B cell (primary cell): ENCODE data around the gene RPL37A. TPM values are rescaled to one million over a fixed set of nuclear protein-coding genes. Genes with fewer than 3 reads are reported as not detected.

ENCODE experiments used
- ATAC-seq: fragments of 200-7000 bp; cut with Tn5 transposase; one replicate; pipeline ENCODE4 v1.10.0; 2021; ENCODE audit warnings: low read depth, mild to moderate bottlenecking, moderate number of reproducible peaks, moderate library complexity
- CTCF ChIA-PET: fragments of 350-600 bp; sonication (Branson Sonifier 250); formaldehyde crosslinking; loops from one replicate; lab custom pipeline; 2021; ENCODE audit warnings: antibody characterized with exemption, inconsistent platforms; lab: Charles Lee
- POLR2A ChIA-PET: fragments of 350-600 bp; sonication (Branson Sonifier 250); formaldehyde crosslinking; loops from one replicate; lab custom pipeline; 2021; ENCODE audit warnings: antibody characterized with exemption; lab: Charles Lee
- DNase-seq: peaks from one replicate; pipeline ENCODE4 v3.0.0; 2013
- H2AFZ ChIP-seq: 2 replicates; pipeline ENCODE4 v1.6.1; 2012; ENCODE audit warnings: mild to moderate bottlenecking, low read depth, low read length; ENCODE audit not compliant: insufficient read depth, poor library complexity, severe bottlenecking
- H3K27ac ChIP-seq, 2 donors: 1 replicate in 1 of 2; 2 replicates in 1 of 2; pipeline ENCODE4 v1.5.1; 2012 to 2013; ENCODE audit warnings: low read length in 2 of 2, mild to moderate bottlenecking in 2 of 2, moderate library complexity in 1 of 2
- H3K27me3 ChIP-seq, 4 experiments: fragments of 200-600 bp in 1 of 4; sonication (generic) in 1 of 4; replicated peaks in 1 of 4; 1 replicate in 2 of 4; 2 replicates in 2 of 4; pipeline versions ENCODE4 v1.6.1 to v1.7.0; 2013 to 2016; ENCODE audit warnings: low read length in 3 of 4, mild to moderate bottlenecking in 2 of 4, mixed read lengths in 1 of 4, moderate library complexity in 1 of 4; ENCODE audit not compliant: insufficient read depth in 4 of 4, control insufficient read depth in 3 of 4; ENCODE audit errors: control extremely low read depth in 1 of 4
- H3K36me3 ChIP-seq, 2 experiments: replicated peaks in 1 of 2; 1 replicate in 1 of 2; 2 replicates in 1 of 2; pipeline versions ENCODE4 v1.6.1 to v1.7.1; 2013; ENCODE audit warnings: low read length in 1 of 2; ENCODE audit not compliant: insufficient read depth in 2 of 2, control insufficient read depth in 1 of 2; ENCODE audit errors: control extremely low read depth in 1 of 2, extremely low read depth in 1 of 2
- H3K4me1 ChIP-seq, 2 donors: fragments of 200-600 bp in 1 of 2; sonication (generic) in 1 of 2; 1 replicate in 1 of 2; 2 replicates in 1 of 2; pipeline versions ENCODE4 v1.5.1 to v1.6.1; 2013 to 2017; ENCODE audit warnings: low read length in 2 of 2; ENCODE audit not compliant: control insufficient read depth in 2 of 2, insufficient read depth in 2 of 2
- H3K4me2 ChIP-seq: replicated peaks from 2 replicates; pipeline ENCODE3; 2012; ENCODE audit warnings: mild to moderate bottlenecking, low read depth, low read length; ENCODE audit not compliant: poor library complexity, severe bottlenecking
- H3K4me3 ChIP-seq, 5 experiments: fragments of 200-600 bp in 1 of 5; sonication (generic) in 1 of 5; 1 replicate in 3 of 5; 2 replicates in 2 of 5; pipeline versions ENCODE4 v1.5.1 to v1.7.0; 2011 to 2016; ENCODE audit warnings: low read length in 4 of 5, mild to moderate bottlenecking in 4 of 5, low read depth in 2 of 5, control low read depth in 1 of 5, moderate library complexity in 1 of 5; ENCODE audit not compliant: insufficient read depth in 1 of 5; ENCODE audit errors: control extremely low read depth in 1 of 5, extremely low read depth in 1 of 5
- H3K79me2 ChIP-seq: fragments of 200-600 bp; sonication (generic); one replicate; pipeline ENCODE4 v1.6.0; 2016; ENCODE audit warnings: low read length; ENCODE audit not compliant: control insufficient read depth, insufficient read depth
- H3K9ac ChIP-seq: fragments of 200-600 bp; sonication (generic); 2 replicates; pipeline ENCODE4 v1.6.1; 2017; ENCODE audit warnings: mild to moderate bottlenecking, low read length, moderate library complexity
- H3K9me3 ChIP-seq, 3 donors: one replicate each; pipeline versions ENCODE4 v1.6.1 to v1.7.1; 2013; ENCODE audit warnings: low read length in 2 of 3; ENCODE audit not compliant: control insufficient read depth in 2 of 3, insufficient read depth in 1 of 3; ENCODE audit errors: control extremely low read depth in 1 of 3
- H4K20me1 ChIP-seq: 2 replicates; pipeline ENCODE4 v1.6.0; 2012; ENCODE audit warnings: mild to moderate bottlenecking, low read length; ENCODE audit not compliant: insufficient read depth, control insufficient read depth, poor library complexity, severe bottlenecking
- H3K27ac Mint-ChIP-seq: one replicate; pipeline ENCODE4 v1.8.0; 2021; ENCODE audit warnings: mixed read lengths
- H3K27me3 Mint-ChIP-seq: one replicate; pipeline ENCODE4 v1.8.0; 2021; ENCODE audit warnings: mixed read lengths
- H3K4me1 Mint-ChIP-seq: one replicate; pipeline ENCODE4 v1.8.0; 2021; ENCODE audit warnings: mixed read lengths
- H3K4me3 Mint-ChIP-seq: one replicate; pipeline ENCODE4 v1.8.0; 2021; ENCODE audit warnings: mixed read lengths
- H3K9me3 Mint-ChIP-seq: one replicate; pipeline ENCODE4 v1.8.0; 2022; ENCODE audit warnings: mixed read lengths; ENCODE audit not compliant: insufficient read depth
- EZH2 ChIP-seq: IDR thresholded peaks from 2 replicates; pipeline ENCODE4 v1.6.1; 2012; ENCODE audit warnings: borderline replicate concordance, low read depth, mild to moderate bottlenecking, moderate library complexity, low read length; ENCODE audit not compliant: insufficient read depth, poor library complexity, severe bottlenecking
- WGBS: methylation state at CpG from one replicate; pipeline ENCODE4 v1.1.5; 2013; ENCODE audit warnings: missing lambda C conversion rate; ENCODE audit not compliant: insufficient coverage; 5-methylcytosine and 5-hydroxymethylcytosine counted together
- intact Hi-C: fragments of 100-400 bp; cut with micrococcal nuclease; formaldehyde crosslinking; loops from one replicate; pipeline ENCODE4 v1.10.0; 2022
- polyA plus RNA-seq: library from polyadenylated mRNA; depleted of rRNA; stranded (reverse); fragments of >200 nt; gene quantifications from 2 replicates; pipeline ENCODE4 v1.2.3, GENCODE V29; 2012
- total RNA-seq, 2 donors: library from RNA; stranded (reverse); fragments of 120-200 nt in 1 of 2; gene quantifications; 1 replicate in 1 of 2; 2 replicates in 1 of 2; pipeline versions ENCODE4 v1.2.3 to v1.2.4, GENCODE V29; 2013 to 2022
- TF ChIP-seq, protein P1 (sequence below): fragments of 200-600 bp; IDR thresholded peaks from one replicate; pipeline ENCODE4 v1.8.0; 2022; ENCODE audit warnings: antibody characterized with exemption, mild to moderate bottlenecking

The RPL37A gene
- total and polyA plus RNA-seq, 2 donors (not counting 1 experiment from before 2014, with no cell fraction given): 1,571 to 3,456 TPM

DNA sequence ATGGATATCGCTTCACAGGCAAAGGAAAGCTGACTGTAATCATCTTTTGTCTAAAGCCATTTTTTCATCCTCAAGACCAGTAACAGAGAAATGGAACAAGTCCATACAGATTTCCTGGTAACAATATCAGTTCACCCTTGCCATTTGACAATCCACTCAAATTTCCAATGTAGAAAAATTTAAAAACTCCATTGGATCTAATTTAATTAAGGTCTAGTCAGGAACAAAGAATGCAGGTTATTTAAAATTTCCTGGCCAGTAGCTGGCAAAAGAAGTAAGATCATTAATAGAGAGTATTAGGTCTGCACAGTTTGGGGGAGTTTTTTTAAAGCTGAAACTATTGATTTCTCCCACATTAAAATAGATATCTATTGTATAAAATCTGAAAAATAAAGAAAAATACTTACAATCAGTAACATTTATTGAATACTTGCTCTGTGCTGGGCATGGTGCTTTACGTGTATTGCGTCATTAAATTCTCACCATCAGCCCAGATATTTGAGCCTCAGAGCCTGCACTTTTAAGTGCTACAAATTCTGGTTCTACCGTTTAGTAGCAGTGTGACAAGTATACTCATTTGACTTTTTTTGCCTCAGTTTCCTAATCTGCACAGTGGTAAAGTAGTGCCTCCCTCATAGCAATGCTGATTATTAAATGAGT lies 44.6 kb upstream of the RPL37A start:
- ChIA-PET POLR2A (no interaction called here), CTCF (no interaction called here)
- Histone ChIP-seq H2AFZ (no peak overlapping the region), H4K20me1 (no peaks in the 10 kb centered on the region), H3K79me2 (no peaks in the 10 kb centered on the region), H3K36me3 (peaks cover 2 to 60% of the 10 kb centered on the region in 2 experiments), H3K4me1 (no peaks in the 10 kb centered on the region), H3K4me2 (no peak overlapping the region), H3K9ac (no peak overlapping the region), H3K27ac (no peak overlapping the region), H3K9me3 (no peaks in the 10 kb centered on the region), H3K27me3 (no peaks in the 10 kb centered on the region), H3K4me3 (no peak overlapping the region)
- intact Hi-C loops: no loop called here
- H3K27me3 Mint-ChIP-seq: no peaks in the 10 kb centered on the region
- no peak for TF ChIP-seq EZH2
- TF ChIP-seq, protein P1, sequence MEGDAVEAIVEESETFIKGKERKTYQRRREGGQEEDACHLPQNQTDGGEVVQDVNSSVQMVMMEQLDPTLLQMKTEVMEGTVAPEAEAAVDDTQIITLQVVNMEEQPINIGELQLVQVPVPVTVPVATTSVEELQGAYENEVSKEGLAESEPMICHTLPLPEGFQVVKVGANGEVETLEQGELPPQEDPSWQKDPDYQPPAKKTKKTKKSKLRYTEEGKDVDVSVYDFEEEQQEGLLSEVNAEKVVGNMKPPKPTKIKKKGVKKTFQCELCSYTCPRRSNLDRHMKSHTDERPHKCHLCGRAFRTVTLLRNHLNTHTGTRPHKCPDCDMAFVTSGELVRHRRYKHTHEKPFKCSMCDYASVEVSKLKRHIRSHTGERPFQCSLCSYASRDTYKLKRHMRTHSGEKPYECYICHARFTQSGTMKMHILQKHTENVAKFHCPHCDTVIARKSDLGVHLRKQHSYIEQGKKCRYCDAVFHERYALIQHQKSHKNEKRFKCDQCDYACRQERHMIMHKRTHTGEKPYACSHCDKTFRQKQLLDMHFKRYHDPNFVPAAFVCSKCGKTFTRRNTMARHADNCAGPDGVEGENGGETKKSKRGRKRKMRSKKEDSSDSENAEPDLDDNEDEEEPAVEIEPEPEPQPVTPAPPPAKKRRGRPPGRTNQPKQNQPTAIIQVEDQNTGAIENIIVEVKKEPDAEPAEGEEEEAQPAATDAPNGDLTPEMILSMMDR: no peak
- DNase-seq (no peak), ATAC-seq (no peak)
- 100% methylated on average over 3 of the region's 4 CpGs for WGBS
- H3K27ac Mint-ChIP-seq: no peak overlapping the region
- no peaks in the 10 kb centered on the region for H3K9me3 Mint-ChIP-seq
- no peaks in the 10 kb centered on the region for H3K4me1 Mint-ChIP-seq
- no peak overlapping the region for H3K4me3 Mint-ChIP-seq

DNA sequence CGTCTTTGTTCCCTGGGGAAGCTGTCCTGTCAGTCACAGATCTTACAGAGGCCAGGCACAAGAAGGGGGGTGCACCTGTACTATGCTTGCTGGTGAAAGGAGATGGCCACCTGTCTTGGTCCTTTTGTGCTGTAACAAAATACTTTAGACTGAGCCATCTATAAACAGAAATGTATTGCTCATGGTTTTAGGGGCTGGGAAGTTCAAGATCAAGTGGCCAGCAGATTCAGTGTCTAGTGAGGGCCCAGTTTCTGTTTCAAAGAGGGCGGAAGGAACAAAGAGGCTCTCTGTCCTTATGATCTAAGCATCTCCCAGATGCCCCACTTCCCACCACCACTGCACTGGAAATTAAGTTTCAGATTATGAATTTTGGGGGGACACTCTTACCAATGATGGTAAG lies 35.5 kb upstream of the RPL37A start:
- no peaks in the 10 kb centered on the region for H3K4me1 ChIP-seq
- ChIA-PET POLR2A (no interaction called here), CTCF (no interaction called here)
- H3K4me3 ChIP-seq: no peak overlapping the region
- Mint-ChIP-seq H3K27me3 (no peaks in the 10 kb centered on the region), H3K27ac (no peak overlapping the region), H3K4me1 (no peaks in the 10 kb centered on the region), H3K4me3 (no peak overlapping the region), H3K9me3 (no peaks in the 10 kb centered on the region)
- H2AFZ ChIP-seq: no peak overlapping the region
- H3K9ac ChIP-seq: no peak overlapping the region
- no peaks in the 10 kb centered on the region for H3K79me2 ChIP-seq
- ATAC-seq: no peak
- TF ChIP-seq EZH2: no peak
- TF ChIP-seq, protein P1: no peak
- DNase-seq: no peak
- 88% methylated on average over 1 of the region's 2 CpGs for whole genome bisulfite sequencing
- intact Hi-C loops: no loop called here
- no peaks in the 10 kb centered on the region for H4K20me1 ChIP-seq
- H3K36me3 ChIP-seq: peaks cover 8 to 20% of the 10 kb centered on the region in 2 experiments
- H3K9me3 ChIP-seq: no peaks in the 10 kb centered on the region
- H3K4me2 ChIP-seq: no peak overlapping the region
- H3K27ac ChIP-seq: no peak overlapping the region
- H3K27me3 ChIP-seq: no peaks in the 10 kb centered on the region
